HCT116 (cell line): ENCODE measurements around the gene CACNA2D3. TPM values are rescaled to one million over a fixed set of nuclear protein-coding genes. Genes with fewer than 3 reads are reported as not detected.

Experiments used
- ATAC-seq: fragments of 200-7000 bp; cut with Tn5 transposase; 2 replicates; pipeline ENCODE4 v1.9.1; 2020; ENCODE audit warnings: mild to moderate bottlenecking, moderate library complexity
- BruUV-seq: library from RNA; stranded (reverse); fragments of 400-500 nt; replicated peaks from 2 replicates; lab custom pipeline; 2021; lab: Mats Ljungman, UMichigan
- CTCF ChIA-PET: fragments of 300-600 bp; sonication (Branson Sonifier 250); formaldehyde crosslinking; loops from one replicate; lab custom pipeline; 2021; ENCODE audit warnings: antibody characterized with exemption; lab: Charles Lee
- POLR2A ChIA-PET: fragments of 300-600, 350-600 bp; sonication (Branson Sonifier 250); formaldehyde crosslinking; loops from one replicate; lab custom pipeline; 2021; ENCODE audit warnings: antibody characterized with exemption; lab: Charles Lee
- RAD21 ChIA-PET, 2 experiments: fragments of 300-600 bp; sonication (Branson Sonifier 250); formaldehyde crosslinking; loops; one replicate each; lab custom pipeline; 2023; ENCODE audit warnings: low total read pairs in 2 of 2; ENCODE audit not compliant: uncharacterized antibody in 2 of 2, unreplicated experiment in 2 of 2, low non-redundant PET in 1 of 2; lab: Charles Lee
- DNase-seq: peaks from one replicate; pipeline ENCODE4 v3.0.0-alpha.2; 2010; ENCODE audit warnings: low read depth, low spot score
- H2AFZ ChIP-seq: fragments of 200-600 bp; shearing (Covaris generic), sonication (generic); 2 replicates; pipeline ENCODE4 v1.6.1; 2017; ENCODE audit warnings: low read depth, mixed run types, mixed read lengths, antibody characterized with exemption, low read length; ENCODE audit not compliant: poor library complexity, severe bottlenecking
- H3K27ac ChIP-seq: 2 replicates; pipeline ENCODE4 v1.5.1; 2012; ENCODE audit warnings: low read depth, low read length
- H3K27me3 ChIP-seq: fragments of 200-600 bp; sonication (generic); 2 replicates; pipeline ENCODE4 v1.6.1; 2016; ENCODE audit warnings: mixed run types, low read length, mixed read lengths; ENCODE audit not compliant: insufficient read depth
- H3K36me3 ChIP-seq, 2 experiments: fragments of 200-500 bp in 1 of 2; fragments of 200-600 bp in 1 of 2; sonication (Bioruptor generic) in 1 of 2; sonication (generic) in 1 of 2; 2 replicates each; pipeline versions ENCODE4 v1.5.1 to v1.6.1; 2014 to 2016; ENCODE audit warnings: low read length in 2 of 2, inconsistent platforms in 1 of 2, mixed read lengths in 1 of 2, mixed run types in 1 of 2; ENCODE audit not compliant: insufficient read depth in 2 of 2, control insufficient read depth in 1 of 2
- H3K4me1 ChIP-seq, 2 experiments: fragments of 200-600 bp in 1 of 2; sonication (generic) in 1 of 2; 2 replicates each; pipeline versions ENCODE4 v1.5.1 to v1.6.1; 2012 to 2017; ENCODE audit warnings: low read length in 2 of 2, inconsistent platforms in 1 of 2, mild to moderate bottlenecking in 1 of 2, mixed read lengths in 1 of 2, mixed run types in 1 of 2, moderate library complexity in 1 of 2; ENCODE audit not compliant: insufficient read depth in 2 of 2, control insufficient read depth in 1 of 2
- H3K4me2 ChIP-seq: fragments of 200-600 bp; sonication (generic); 2 replicates; pipeline ENCODE4 v1.6.1; 2017; ENCODE audit warnings: mixed run types, low read length, mixed read lengths
- H3K4me3 ChIP-seq, 2 experiments: fragments of 200-600 bp in 1 of 2; sonication (generic) in 1 of 2; replicated peaks in 1 of 2; 2 replicates each; pipeline ENCODE4 v1.5.1; 2011 to 2016; ENCODE audit warnings: low read length in 2 of 2, control low read depth in 1 of 2, low read depth in 1 of 2, mild to moderate bottlenecking in 1 of 2, mixed read lengths in 1 of 2, mixed run types in 1 of 2
- H3K79me2 ChIP-seq: fragments of 200-600 bp; sonication (generic); 2 replicates; pipeline ENCODE4 v1.6.1; 2017; ENCODE audit warnings: mild to moderate bottlenecking, mixed run types, low read length, moderate library complexity, mixed read lengths; ENCODE audit not compliant: insufficient read depth
- H3K9ac ChIP-seq: fragments of 200-600 bp; sonication (generic); 2 replicates; pipeline ENCODE4 v1.6.1; 2016; ENCODE audit warnings: low read length, mixed read lengths
- H3K9me2 ChIP-seq: fragments of 200-600 bp; sonication (generic), shearing (Covaris generic); 2 replicates; pipeline ENCODE4 v1.6.1; 2017; ENCODE audit warnings: mixed run types, mild to moderate bottlenecking, moderate library complexity; ENCODE audit not compliant: insufficient read depth
- H3K9me3 ChIP-seq, 2 experiments: fragments of 200-500 bp in 1 of 2; fragments of 200-600 bp in 1 of 2; sonication (Bioruptor generic) in 1 of 2; sonication (generic) in 1 of 2; 2 replicates each; pipeline ENCODE4 v1.6.1; 2014 to 2017; ENCODE audit warnings: low read length in 2 of 2, mixed read lengths in 2 of 2, inconsistent platforms in 1 of 2, low read depth in 1 of 2, mild to moderate bottlenecking in 1 of 2, mixed run types in 1 of 2, moderate library complexity in 1 of 2; ENCODE audit not compliant: control insufficient read depth in 1 of 2, insufficient read depth in 1 of 2
- H4K20me1 ChIP-seq: fragments of 200-600 bp; sonication (generic), shearing (Covaris generic); 2 replicates; pipeline ENCODE4 v1.6.1; 2017; ENCODE audit warnings: mixed run types, mild to moderate bottlenecking, moderate library complexity; ENCODE audit not compliant: insufficient read depth
- CBX3 ChIP-seq: IDR thresholded peaks from 2 replicates; pipeline ENCODE4 v1.6.1; 2012; ENCODE audit warnings: low read depth
- CEBPB ChIP-seq: IDR thresholded peaks from 2 replicates; pipeline ENCODE4 v1.6.1; 2012; ENCODE audit warnings: low read depth
- EGR1 ChIP-seq: IDR thresholded peaks from 2 replicates; pipeline ENCODE4 v1.6.1; 2012; ENCODE audit warnings: low read depth
- ELF1 ChIP-seq: IDR thresholded peaks from 2 replicates; pipeline ENCODE4 v1.6.1; 2012; ENCODE audit warnings: low read depth, borderline replicate concordance
- EZH2 ChIP-seq: fragments of 200-600 bp; sonication (generic); IDR thresholded peaks from 2 replicates; pipeline ENCODE4 v1.6.1; 2017; ENCODE audit warnings: antibody characterized with exemption, mixed run types
- EZH2phosphoT487 ChIP-seq: fragments of 200-600 bp; IDR thresholded peaks from 2 replicates; pipeline ENCODE4 v1.6.1; 2018; ENCODE audit warnings: antibody characterized with exemption, borderline replicate concordance
- FOSL1 ChIP-seq: IDR thresholded peaks from 2 replicates; pipeline ENCODE4 v1.6.1; 2012; ENCODE audit warnings: low read depth
- JUND ChIP-seq: IDR thresholded peaks from 2 replicates; pipeline ENCODE4 v1.6.1; 2012
- POLR2A ChIP-seq: IDR thresholded peaks from 2 replicates; pipeline ENCODE4 v1.7.0; 2011; ENCODE audit warnings: borderline replicate concordance; ENCODE audit not compliant: insufficient read depth, insufficient read length; ENCODE audit errors: extremely low read depth
- POLR2AphosphoS5 ChIP-seq: IDR thresholded peaks from 2 replicates; pipeline ENCODE4 v1.6.1; 2011; ENCODE audit warnings: mild to moderate bottlenecking, low read depth, low read length, moderate library complexity
- RAD21 ChIP-seq: IDR thresholded peaks from 2 replicates; pipeline ENCODE4 v1.6.1; 2012; ENCODE audit warnings: low read depth, mild to moderate bottlenecking
- SIN3A ChIP-seq: IDR thresholded peaks from 2 replicates; pipeline ENCODE4 v1.6.1; 2012; ENCODE audit warnings: low read depth
- SP1 ChIP-seq: IDR thresholded peaks from 2 replicates; pipeline ENCODE4 v1.6.1; 2012; ENCODE audit warnings: low read depth
- SRF ChIP-seq: IDR thresholded peaks from 2 replicates; pipeline ENCODE4 v1.6.1; 2012; ENCODE audit warnings: low read depth
- TCF7L2 ChIP-seq: IDR thresholded peaks from 2 replicates; pipeline ENCODE4 v1.7.0; 2011; ENCODE audit warnings: borderline replicate concordance, inconsistent platforms; ENCODE audit not compliant: insufficient read depth, insufficient read length; ENCODE audit errors: extremely low read depth
- ZFX ChIP-seq: fragments of 450-650 bp; IDR thresholded peaks from 2 replicates; pipeline ENCODE4 v1.6.1; 2017
- intact Hi-C: fragments of 100-400 bp; cut with micrococcal nuclease; formaldehyde crosslinking; loops from 2 replicates; pipeline ENCODE4 v1.10.0; 2022
- total RNA-seq: library from RNA; stranded (reverse); gene quantifications from one replicate; pipeline ENCODE4 v1.2.1, GENCODE V29; 2021; ENCODE audit not compliant: unreplicated experiment
- TF ChIP-seq, protein P1 (sequence below): IDR thresholded peaks from 2 replicates; pipeline ENCODE4 v1.6.1; 2011; ENCODE audit warnings: mild to moderate bottlenecking, low read length, moderate library complexity; ENCODE audit not compliant: insufficient replicate concordance; ENCODE audit errors: extremely low read depth
- TF ChIP-seq, protein P2 (sequence below): IDR thresholded peaks from 2 replicates; pipeline ENCODE4 v1.6.1; 2012
- TF ChIP-seq, protein P3 (sequence below), 3 experiments: fragments of 200-600 bp in 1 of 3; sonication (generic) in 1 of 3; IDR thresholded peaks in 2 of 3; conservative IDR thresholded peaks in 1 of 3; 2 replicates each; pipeline ENCODE4 v1.5.1; 2012 to 2017; ENCODE audit warnings: low read depth in 2 of 3, low read length in 2 of 3, antibody characterized with exemption in 1 of 3, borderline replicate concordance in 1 of 3, control low read depth in 1 of 3, mild to moderate bottlenecking in 1 of 3, mixed read lengths in 1 of 3, mixed run types in 1 of 3, moderate library complexity in 1 of 3; ENCODE audit not compliant: insufficient read depth in 1 of 3

CACNA2D3 gene
- total RNA-seq, 1 experiment from 2014 or later, result 0.20 TPM

DNA sequence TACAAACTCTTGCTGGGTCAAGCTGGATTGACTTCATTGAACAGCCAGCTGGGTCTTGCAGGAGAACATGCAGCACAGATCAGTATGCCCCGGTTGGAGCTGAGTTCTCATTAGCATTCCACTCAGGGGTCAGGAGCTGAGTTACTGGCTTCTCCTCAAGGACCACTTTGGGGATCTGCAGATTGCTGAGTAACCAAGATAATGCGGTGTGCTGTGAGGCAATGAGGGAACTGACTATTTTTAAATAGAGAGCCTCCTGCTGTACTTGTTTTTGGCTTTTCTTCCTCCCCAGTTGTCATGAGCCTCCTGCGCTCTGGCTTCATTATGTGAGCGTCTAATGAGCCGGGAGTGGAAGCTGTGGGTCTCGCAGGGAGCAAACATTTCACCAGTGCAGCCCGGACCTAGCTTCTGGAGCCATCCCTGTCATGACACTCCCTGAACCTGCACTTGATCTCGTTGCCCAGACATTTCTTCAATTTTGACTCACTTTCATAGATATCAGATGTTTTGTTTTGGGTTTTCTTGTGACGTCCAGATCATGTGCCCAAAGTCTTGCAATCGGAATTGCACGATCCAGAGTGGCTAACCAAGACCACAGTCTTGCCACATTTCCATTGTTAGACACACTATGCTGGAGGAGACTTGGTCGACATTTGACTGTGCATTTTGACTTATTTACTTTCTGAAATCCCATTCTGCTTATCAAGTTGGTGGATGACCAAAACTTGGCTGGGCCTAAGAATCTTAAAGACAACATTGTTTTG, 478.3 kb downstream of the CACNA2D3 start (continued):
- no peak for TF ChIP-seq EGR1
- TF ChIP-seq FOSL1, result no peak
- no peak for TF ChIP-seq CEBPB

DNA sequence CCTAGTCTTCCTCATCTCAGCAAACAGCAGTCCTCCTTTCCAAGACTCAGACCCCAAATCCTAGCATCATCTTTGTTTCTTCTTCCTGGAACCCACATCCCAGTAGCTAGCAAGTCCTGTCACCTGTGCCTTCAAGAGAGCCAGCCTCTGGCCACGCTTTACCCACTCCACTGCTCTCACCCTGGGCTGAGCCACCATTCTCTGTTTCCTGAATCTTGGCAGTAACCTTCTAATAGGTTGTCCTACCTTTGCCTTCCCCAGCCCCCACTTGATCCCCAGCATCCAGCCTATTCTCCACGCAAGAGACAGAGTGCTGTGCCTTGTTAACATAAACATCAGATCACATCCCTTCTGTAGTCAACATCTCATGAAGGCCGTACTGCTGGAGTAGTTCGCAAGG, 482.1 kb downstream of the CACNA2D3 start:
- TF ChIP-seq, protein P1, sequence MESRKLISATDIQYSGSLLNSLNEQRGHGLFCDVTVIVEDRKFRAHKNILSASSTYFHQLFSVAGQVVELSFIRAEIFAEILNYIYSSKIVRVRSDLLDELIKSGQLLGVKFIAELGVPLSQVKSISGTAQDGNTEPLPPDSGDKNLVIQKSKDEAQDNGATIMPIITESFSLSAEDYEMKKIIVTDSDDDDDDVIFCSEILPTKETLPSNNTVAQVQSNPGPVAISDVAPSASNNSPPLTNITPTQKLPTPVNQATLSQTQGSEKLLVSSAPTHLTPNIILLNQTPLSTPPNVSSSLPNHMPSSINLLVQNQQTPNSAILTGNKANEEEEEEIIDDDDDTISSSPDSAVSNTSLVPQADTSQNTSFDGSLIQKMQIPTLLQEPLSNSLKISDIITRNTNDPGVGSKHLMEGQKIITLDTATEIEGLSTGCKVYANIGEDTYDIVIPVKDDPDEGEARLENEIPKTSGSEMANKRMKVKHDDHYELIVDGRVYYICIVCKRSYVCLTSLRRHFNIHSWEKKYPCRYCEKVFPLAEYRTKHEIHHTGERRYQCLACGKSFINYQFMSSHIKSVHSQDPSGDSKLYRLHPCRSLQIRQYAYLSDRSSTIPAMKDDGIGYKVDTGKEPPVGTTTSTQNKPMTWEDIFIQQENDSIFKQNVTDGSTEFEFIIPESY, result no peak
- TF ChIP-seq SIN3A, result no peak
- TF ChIP-seq, protein P2, sequence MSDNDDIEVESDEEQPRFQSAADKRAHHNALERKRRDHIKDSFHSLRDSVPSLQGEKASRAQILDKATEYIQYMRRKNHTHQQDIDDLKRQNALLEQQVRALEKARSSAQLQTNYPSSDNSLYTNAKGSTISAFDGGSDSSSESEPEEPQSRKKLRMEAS, result no peak
- TF ChIP-seq EZH2phosphoT487, result no peak
- TF ChIP-seq CBX3, result no peak
- TF ChIP-seq TCF7L2, result no peak
- TF ChIP-seq, protein P3, sequence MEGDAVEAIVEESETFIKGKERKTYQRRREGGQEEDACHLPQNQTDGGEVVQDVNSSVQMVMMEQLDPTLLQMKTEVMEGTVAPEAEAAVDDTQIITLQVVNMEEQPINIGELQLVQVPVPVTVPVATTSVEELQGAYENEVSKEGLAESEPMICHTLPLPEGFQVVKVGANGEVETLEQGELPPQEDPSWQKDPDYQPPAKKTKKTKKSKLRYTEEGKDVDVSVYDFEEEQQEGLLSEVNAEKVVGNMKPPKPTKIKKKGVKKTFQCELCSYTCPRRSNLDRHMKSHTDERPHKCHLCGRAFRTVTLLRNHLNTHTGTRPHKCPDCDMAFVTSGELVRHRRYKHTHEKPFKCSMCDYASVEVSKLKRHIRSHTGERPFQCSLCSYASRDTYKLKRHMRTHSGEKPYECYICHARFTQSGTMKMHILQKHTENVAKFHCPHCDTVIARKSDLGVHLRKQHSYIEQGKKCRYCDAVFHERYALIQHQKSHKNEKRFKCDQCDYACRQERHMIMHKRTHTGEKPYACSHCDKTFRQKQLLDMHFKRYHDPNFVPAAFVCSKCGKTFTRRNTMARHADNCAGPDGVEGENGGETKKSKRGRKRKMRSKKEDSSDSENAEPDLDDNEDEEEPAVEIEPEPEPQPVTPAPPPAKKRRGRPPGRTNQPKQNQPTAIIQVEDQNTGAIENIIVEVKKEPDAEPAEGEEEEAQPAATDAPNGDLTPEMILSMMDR (IDR thresholded peaks at IDR 0.05 in 2 of 3, conservative IDR thresholded peaks at IDR 0.05 in 1 of 3; ENCODE audit: borderline replicate concordance in 1 of 3, insufficient read depth in 1 of 3, low read depth in 2 of 3, low read length in 2 of 3), result no peak
- no peak for TF ChIP-seq RAD21
- no peak for TF ChIP-seq ELF1
- no peak for TF ChIP-seq SP1
- no peak for TF ChIP-seq POLR2AphosphoS5
- TF ChIP-seq CEBPB, result no peak
- TF ChIP-seq EGR1, result no peak
- TF ChIP-seq FOSL1, result no peak
- no peak for TF ChIP-seq EZH2
- TF ChIP-seq ZFX, result no peak
- no peak for TF ChIP-seq SRF
- TF ChIP-seq POLR2A, result no peak
- no peak for TF ChIP-seq JUND
- TF ChIP-seq, all 23 proteins: peak for 0
- Histone ChIP-seq H3K27me3 (no peaks in the 10 kb centered on the region), H3K9ac (no peak overlapping the region), H3K4me1 (no peaks in the 10 kb centered on the region), H2AFZ (no peak overlapping the region), H4K20me1 (no peaks in the 10 kb centered on the region), H3K4me3 (no peak overlapping the region), H3K9me3 (peaks cover 3 to 4% of the 10 kb centered on the region in 2 experiments; a peak in 2 of 4 replicates), H3K4me2 (no peak overlapping the region), H3K36me3 (no peaks in the 10 kb centered on the region), H3K79me2 (no peaks in the 10 kb centered on the region), H3K27ac (no peak overlapping the region), H3K9me2 (no peaks in the 10 kb centered on the region)
- ChIA-PET POLR2A (no interaction called here), RAD21 (no interaction called here), CTCF (no interaction called here)
- ATAC-seq (no peak), DNase-seq (no peak)
- no TSS peak for BruUV-seq
- intact Hi-C loops, result no loop called here
